ENCODE results near the gene TSPEAR. TPM values are rescaled to one million over a fixed set of nuclear protein-coding genes. Genes with fewer than 3 reads are reported as not detected.

Gene TSPEAR
- total RNA-seq, 2 experiments from 2014 or later, result not detected

DNA sequence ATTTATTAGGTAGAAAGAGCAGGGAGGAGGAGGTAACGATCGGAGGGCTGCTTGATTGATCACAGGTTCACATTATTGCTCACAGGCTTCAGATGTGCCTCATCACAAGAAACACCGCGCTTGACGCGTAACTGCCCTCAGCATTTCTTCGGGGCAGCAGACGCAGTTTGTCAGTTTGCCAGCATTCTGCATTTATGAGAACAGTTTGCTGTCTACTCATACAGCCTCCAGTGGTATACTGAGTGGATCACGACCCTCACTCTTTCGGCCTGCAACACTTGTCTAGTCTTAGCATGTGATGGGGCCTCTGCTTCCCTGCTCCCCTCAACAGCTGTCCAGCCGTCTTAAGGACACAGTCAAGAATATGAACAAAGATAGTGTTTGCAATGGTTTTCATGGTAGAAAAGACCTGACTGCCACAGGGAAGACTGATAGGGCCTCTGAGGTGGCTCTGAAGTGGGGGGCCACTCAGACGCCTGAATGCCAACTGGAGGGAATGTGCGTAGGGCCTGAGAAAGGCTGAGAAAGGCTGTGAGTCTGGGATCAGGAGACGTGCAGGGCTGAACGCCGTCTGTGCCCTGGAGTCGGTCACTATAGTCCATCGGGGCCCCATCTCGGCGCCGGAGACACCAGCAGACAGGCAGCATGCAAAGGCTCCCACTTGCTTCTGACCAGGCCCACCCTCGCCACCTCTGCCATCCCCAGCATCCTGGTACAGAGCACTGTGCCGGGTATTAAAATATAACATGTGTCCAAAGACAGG lies 45.2 kb upstream of the TSPEAR start:
- intact Hi-C loops (cut with DNase I, micrococcal nuclease), result no loop called here
- peaks cover 0 to 12% of the 10 kb centered on the region in 2 experiments for H3K9me3 ChIP-seq (ENCODE audit: control insufficient read depth in 1 of 2, insufficient read depth in 1 of 2, low read length in 2 of 2)
- peaks cover 1% of the 10 kb centered on the region for H3K4me1 ChIP-seq (ENCODE audit: insufficient read depth, low read length)
- no peak overlapping the region for H3K4me3 ChIP-seq (ENCODE audit: low read length)
- Mint-ChIP-seq H3K27ac (no peak overlapping the region), H3K4me1 (ENCODE audit: low read depth) (peaks cover 4% of the 10 kb centered on the region), H3K27me3 (no peaks in the 10 kb centered on the region), H3K4me3 (no peak overlapping the region), H3K36me3 (ENCODE audit: low read depth) (no peaks in the 10 kb centered on the region), H3K9me3 (peaks cover 3% of the 10 kb centered on the region)
- ChIA-PET CTCF (no interaction called here), POLR2A (no interaction called here)
- no peak overlapping the region for H3K27ac ChIP-seq (ENCODE audit: low read depth in 1 of 2, low read length in 2 of 2)
- no peaks in the 10 kb centered on the region for H3K27me3 ChIP-seq (ENCODE audit: control insufficient read depth in 1 of 2, insufficient read depth in 2 of 2, low read length in 2 of 2)
- TF ChIP-seq, protein P1, sequence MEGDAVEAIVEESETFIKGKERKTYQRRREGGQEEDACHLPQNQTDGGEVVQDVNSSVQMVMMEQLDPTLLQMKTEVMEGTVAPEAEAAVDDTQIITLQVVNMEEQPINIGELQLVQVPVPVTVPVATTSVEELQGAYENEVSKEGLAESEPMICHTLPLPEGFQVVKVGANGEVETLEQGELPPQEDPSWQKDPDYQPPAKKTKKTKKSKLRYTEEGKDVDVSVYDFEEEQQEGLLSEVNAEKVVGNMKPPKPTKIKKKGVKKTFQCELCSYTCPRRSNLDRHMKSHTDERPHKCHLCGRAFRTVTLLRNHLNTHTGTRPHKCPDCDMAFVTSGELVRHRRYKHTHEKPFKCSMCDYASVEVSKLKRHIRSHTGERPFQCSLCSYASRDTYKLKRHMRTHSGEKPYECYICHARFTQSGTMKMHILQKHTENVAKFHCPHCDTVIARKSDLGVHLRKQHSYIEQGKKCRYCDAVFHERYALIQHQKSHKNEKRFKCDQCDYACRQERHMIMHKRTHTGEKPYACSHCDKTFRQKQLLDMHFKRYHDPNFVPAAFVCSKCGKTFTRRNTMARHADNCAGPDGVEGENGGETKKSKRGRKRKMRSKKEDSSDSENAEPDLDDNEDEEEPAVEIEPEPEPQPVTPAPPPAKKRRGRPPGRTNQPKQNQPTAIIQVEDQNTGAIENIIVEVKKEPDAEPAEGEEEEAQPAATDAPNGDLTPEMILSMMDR (IDR thresholded peaks at IDR 0.05), result no peak
- ATAC-seq (ENCODE audit: poor library complexity), result no peak
- peak in 1 of 14 experiments; percentile 16 for DNase-seq
- H3K36me3 ChIP-seq (ENCODE audit: insufficient read depth, low read length), result no peaks in the 10 kb centered on the region

DNA sequence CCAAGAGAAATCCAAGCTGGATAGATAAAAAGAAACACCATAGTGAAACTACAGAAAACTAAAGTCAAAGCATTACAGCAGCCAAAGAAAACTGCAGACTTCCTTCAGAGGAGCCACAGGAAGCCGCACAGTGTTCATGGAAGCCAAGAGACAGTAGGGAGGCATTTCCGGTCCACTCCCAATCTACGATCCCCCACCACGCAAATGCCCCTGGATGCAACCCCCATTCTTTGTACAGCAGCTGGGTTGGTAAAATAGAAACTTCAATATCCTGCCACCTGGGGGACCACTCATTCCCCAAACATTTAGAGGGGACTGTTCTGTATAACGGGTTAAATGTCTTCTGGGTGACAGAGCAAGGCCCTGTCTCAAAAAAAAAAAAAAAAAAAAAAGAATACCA lies 43.9 kb upstream of the TSPEAR start:
- Mint-ChIP-seq H3K36me3 (ENCODE audit: low read depth) (no peaks in the 10 kb centered on the region), H3K4me1 (ENCODE audit: low read depth) (no peaks in the 10 kb centered on the region), H3K9me3 (peaks cover 3% of the 10 kb centered on the region), H3K27me3 (peaks cover 7% of the 10 kb centered on the region), H3K27ac (no peak overlapping the region), H3K4me3 (no peak overlapping the region)
- TF ChIP-seq, protein P1 (IDR thresholded peaks at IDR 0.05), result no peak
- Histone ChIP-seq H3K4me3 (ENCODE audit: low read length) (no peak overlapping the region), H3K9me3 (ENCODE audit: control insufficient read depth in 1 of 2, insufficient read depth in 1 of 2, low read length in 2 of 2) (peaks cover 0 to 12% of the 10 kb centered on the region in 2 experiments), H3K36me3 (ENCODE audit: insufficient read depth, low read length) (no peaks in the 10 kb centered on the region), H3K27ac (ENCODE audit: low read depth in 1 of 2, low read length in 2 of 2) (no peak overlapping the region), H3K4me1 (ENCODE audit: insufficient read depth, low read length) (no peaks in the 10 kb centered on the region), H3K27me3 (ENCODE audit: control insufficient read depth in 1 of 2, insufficient read depth in 2 of 2, low read length in 2 of 2) (peaks cover 0 to under 1% of the 10 kb centered on the region in 2 experiments)
- ChIA-PET POLR2A (no interaction called here), CTCF (no interaction called here)
- ATAC-seq (ENCODE audit: poor library complexity) (no peak), DNase-seq (peak in 2 of 14 experiments; percentile 21 to 22)
- intact Hi-C loops (cut with DNase I, micrococcal nuclease), result no loop called here

DNA sequence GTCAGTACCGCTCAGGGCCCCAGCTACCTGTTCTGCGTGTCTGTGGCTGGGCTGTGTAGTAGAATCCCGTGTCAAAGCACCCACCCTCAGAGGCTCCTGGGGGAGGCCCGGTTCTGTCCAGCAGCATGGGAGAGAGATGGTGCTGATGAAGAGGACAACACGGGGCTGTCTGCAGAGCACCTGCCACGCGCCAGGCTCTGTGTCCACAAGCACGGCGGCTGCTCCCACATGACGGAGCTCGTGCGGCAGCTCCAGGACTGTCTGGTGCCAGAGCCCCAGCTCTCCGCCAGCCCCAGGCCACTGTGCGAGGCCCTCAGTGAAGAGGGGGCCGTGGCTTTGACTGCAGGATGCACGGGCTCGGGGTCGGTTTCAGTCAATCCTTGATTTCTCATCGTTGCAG lies 42.0 kb upstream of the TSPEAR start:
- ATAC-seq (ENCODE audit: poor library complexity) (no peak), DNase-seq (no peak)
- Histone ChIP-seq H3K27ac (ENCODE audit: low read depth in 1 of 2, low read length in 2 of 2) (no peak overlapping the region), H3K9me3 (ENCODE audit: control insufficient read depth in 1 of 2, insufficient read depth in 1 of 2, low read length in 2 of 2) (peaks cover 0 to 8% of the 10 kb centered on the region in 2 experiments), H3K36me3 (ENCODE audit: insufficient read depth, low read length) (no peaks in the 10 kb centered on the region), H3K4me3 (ENCODE audit: low read length) (no peak overlapping the region), H3K27me3 (ENCODE audit: control insufficient read depth in 1 of 2, insufficient read depth in 2 of 2, low read length in 2 of 2) (peaks cover 0 to 6% of the 10 kb centered on the region in 2 experiments), H3K4me1 (ENCODE audit: insufficient read depth, low read length) (no peaks in the 10 kb centered on the region)
- Mint-ChIP-seq H3K9me3 (peaks cover 3% of the 10 kb centered on the region), H3K4me3 (no peak overlapping the region), H3K27me3 (peaks cover 7% of the 10 kb centered on the region), H3K4me1 (ENCODE audit: low read depth) (no peaks in the 10 kb centered on the region), H3K27ac (no peak overlapping the region), H3K36me3 (ENCODE audit: low read depth) (no peaks in the 10 kb centered on the region)
- TF ChIP-seq, protein P1 (IDR thresholded peaks at IDR 0.05), result no peak
- POLR2A ChIA-PET, result no interaction called here
- intact Hi-C loops (cut with DNase I, micrococcal nuclease), result no loop called here
- CTCF ChIA-PET, result no interaction called here
